Lung (tissue), 12 donors: ENCODE results near the gene CEP350. TPM values are rescaled to one million over a fixed set of nuclear protein-coding genes. Genes with fewer than 3 reads are reported as not detected.
"Not testable (repeated sequence)": the region's sequence is repeated elsewhere in the genome, so short reads cannot be mapped to it uniquely, and the experiment has no call there.

ENCODE experiments used
- ATAC-seq: fragments of 200-7000 bp; cut with Tn5 transposase; one replicate; pipeline ENCODE4 v1.9.1; 2020; ENCODE audit warnings: moderate number of reproducible peaks; ENCODE audit not compliant: insufficient read depth, low FRiP score
- DNase-seq, 3 donors: peaks; one replicate each; pipeline ENCODE4 v3.0.0-alpha.2; 2013 to 2017
- H3K27ac ChIP-seq, 2 donors: one replicate each; pipeline ENCODE4 v1.5.1; 2013; ENCODE audit warnings: mild to moderate bottlenecking in 2 of 2, moderate library complexity in 2 of 2, control low read depth in 1 of 2, inconsistent platforms in 1 of 2, low read depth in 1 of 2, low read length in 1 of 2
- H3K27me3 ChIP-seq, 3 donors: one replicate each; pipeline ENCODE4 v1.5.1; 2013; ENCODE audit warnings: low read length in 2 of 3; ENCODE audit not compliant: control insufficient read depth in 3 of 3, insufficient read depth in 3 of 3
- H3K36me3 ChIP-seq, 4 donors: one replicate each; pipeline ENCODE4 v1.5.1; 2013; ENCODE audit warnings: low read length in 4 of 4, mild to moderate bottlenecking in 1 of 4, moderate library complexity in 1 of 4; ENCODE audit not compliant: control insufficient read depth in 4 of 4, insufficient read depth in 4 of 4
- H3K4me1 ChIP-seq, 5 donors: one replicate each; pipeline ENCODE4 v1.5.1; 2013; ENCODE audit warnings: low read length in 5 of 5, mild to moderate bottlenecking in 2 of 5, moderate library complexity in 1 of 5; ENCODE audit not compliant: control insufficient read depth in 5 of 5, insufficient read depth in 5 of 5
- H3K4me3 ChIP-seq: one replicate; pipeline ENCODE4 v1.5.1; 2013; ENCODE audit warnings: mild to moderate bottlenecking, control low read depth, moderate library complexity
- H3K9ac ChIP-seq, 2 donors: one replicate each; pipeline ENCODE4 v1.5.1; 2013; ENCODE audit warnings: low read length in 2 of 2, control low read depth in 1 of 2; ENCODE audit not compliant: insufficient read depth in 1 of 2
- H3K9me3 ChIP-seq, 4 donors: one replicate each; pipeline ENCODE4 v1.5.1; 2013; ENCODE audit warnings: low read length in 3 of 4, mild to moderate bottlenecking in 1 of 4, moderate library complexity in 1 of 4; ENCODE audit not compliant: control insufficient read depth in 4 of 4, insufficient read depth in 3 of 4
- CTCF ChIP-seq: IDR thresholded peaks from 2 replicates; pipeline ENCODE4 v1.5.1; 2012; ENCODE audit warnings: mild to moderate bottlenecking; ENCODE audit errors: control extremely low read depth, extremely low read depth
- WGBS, 2 donors: extraction: QIAGEN DNeasy Blood & Tissue Kit; methylation state at CpG; one replicate each; pipeline ENCODE4 v1.1.7; 2013; 5-methylcytosine and 5-hydroxymethylcytosine counted together
- polyA plus RNA-seq, 2 donors: library from polyadenylated mRNA; stranded (reverse); fragments of 200-250 nt; gene quantifications; one replicate each; pipeline ENCODE4 v1.2.1, GENCODE V29; 2013
- total RNA-seq, 2 donors: library from RNA; depleted of rRNA in 1 of 2; stranded (reverse); fragments of >200 nt in 1 of 2; gene quantifications; one replicate each; pipeline ENCODE4 v1.2.1, GENCODE V29; 2014 to 2021
- donor health status: control.
- donor health status: control.
- donor health status: Bipolar disorder and iron deficiency.
- donor health status: healthy.
- donor health status: DM: yes; HTN: yes; CAD: no.

CEP350 gene
- total and polyA plus RNA-seq, 4 donors: 4.3 to 89.8 (median 23.0) TPM

GRCh38 chr1:180131510-180131909 lies 176.9 kb downstream of the CEP350 start:
- Histone ChIP-seq H3K9me3 (peaks cover 0 to 1% (median 0%) of the 10 kb centered on the region in 4 donors), H3K4me3 (no peak overlapping the region), H3K9ac (no peak overlapping the region), H3K27me3 (no peaks in the 10 kb centered on the region), H3K4me1 (no peaks in the 10 kb centered on the region), H3K27ac (no peak overlapping the region), H3K36me3 (no peaks in the 10 kb centered on the region)
- TF ChIP-seq CTCF: no peak
- no peak for ATAC-seq
- no peak for DNase-seq
- WGBS, 2 donors: 16 to 58% methylated on average over 5 of the region's 5 CpGs

GRCh38 chr1:180133193-180133592 lies 178.6 kb downstream of the CEP350 start:
- H3K4me1 ChIP-seq: no peaks in the 10 kb centered on the region
- ATAC-seq: no peak
- no peak for TF ChIP-seq CTCF

GRCh38 chr1:180133688-180134087 lies 179.1 kb downstream of the CEP350 start:
- not testable (repeated sequence) for H3K9ac ChIP-seq, H3K4me1 ChIP-seq, ATAC-seq, H3K27ac ChIP-seq, H3K36me3 ChIP-seq, H3K27me3 ChIP-seq, H3K9me3 ChIP-seq, H3K4me3 ChIP-seq, DNase-seq
- 87 to 90% methylated on average over 9 of the region's 9 CpGs for WGBS, 2 donors

More at GRCh38 chr1:180133193-180133592, 178.6 kb downstream of the CEP350 start:
- Histone ChIP-seq H3K4me3 (no peak overlapping the region), H3K27ac (no peak overlapping the region), H3K9ac (no peak overlapping the region), H3K9me3 (peaks cover 0 to 5% (median under 1%) of the 10 kb centered on the region in 4 donors), H3K36me3 (no peaks in the 10 kb centered on the region), H3K27me3 (no peaks in the 10 kb centered on the region)
- WGBS, 2 donors: 67 to 86% methylated on average over 1 of the region's 1 CpG
- DNase-seq: no peak

GRCh38 chr1:180135535-180135934 lies 180.9 kb downstream of the CEP350 start:
- 49 to 66% methylated on average over 1 of the region's 1 CpG for WGBS, 2 donors
- no peaks in the 10 kb centered on the region for H3K4me1 ChIP-seq
- DNase-seq (no peak), ATAC-seq (no peak)
- H3K9ac ChIP-seq: no peak overlapping the region
- no peak overlapping the region for H3K27ac ChIP-seq
- TF ChIP-seq CTCF: no peak
- no peak overlapping the region for H3K4me3 ChIP-seq
- H3K9me3 ChIP-seq: peaks cover 0 to 5% (median under 1%) of the 10 kb centered on the region in 4 donors
- no peaks in the 10 kb centered on the region for H3K36me3 ChIP-seq
- H3K27me3 ChIP-seq: no peaks in the 10 kb centered on the region
